DOHH2 (cell line): ENCODE results near the gene C15orf62.

ENCODE experiments used
- H3F3A ChIP-seq: fragments of 200-600 bp; sonication (generic), shearing (Covaris generic); 2 replicates; pipeline ENCODE4 v1.6.0; 2016; ENCODE audit warnings: antibody characterized with exemption, mild to moderate bottlenecking; ENCODE audit not compliant: control insufficient read depth, insufficient read depth
- H3K27ac ChIP-seq: fragments of 200-600 bp; sonication (generic); 2 replicates; pipeline ENCODE4 v1.5.1; 2014; ENCODE audit warnings: low read depth, mild to moderate bottlenecking, low read length, moderate library complexity
- H3K27me3 ChIP-seq: fragments of 200-600 bp; sonication (generic); 2 replicates; pipeline ENCODE4 v1.6.1; 2014; ENCODE audit warnings: mild to moderate bottlenecking, low read length, mixed read lengths; ENCODE audit not compliant: control insufficient read depth
- H3K36me3 ChIP-seq: fragments of 200-600 bp; sonication (generic); 2 replicates; pipeline ENCODE4 v1.6.1; 2014; ENCODE audit warnings: mild to moderate bottlenecking, low read length, moderate library complexity, mixed read lengths; ENCODE audit not compliant: control insufficient read depth
- H3K4me1 ChIP-seq: fragments of 200-600 bp; sonication (generic); 2 replicates; pipeline ENCODE4 v1.6.1; 2014; ENCODE audit warnings: mild to moderate bottlenecking, low read length, mixed read lengths; ENCODE audit not compliant: control insufficient read depth
- H3K4me2 ChIP-seq: fragments of 200-600 bp; sonication (generic); 2 replicates; pipeline ENCODE4 v1.6.0; 2014; ENCODE audit warnings: mild to moderate bottlenecking, low read length, moderate library complexity
- H3K4me3 ChIP-seq: fragments of 200-600 bp; sonication (generic); 2 replicates; pipeline ENCODE4 v1.5.1; 2014; ENCODE audit warnings: mild to moderate bottlenecking, low read length, mixed read lengths
- H3K79me2 ChIP-seq: fragments of 200-600 bp; sonication (generic); 2 replicates; pipeline ENCODE4 v1.6.1; 2014; ENCODE audit warnings: mild to moderate bottlenecking, low read length, mixed read lengths; ENCODE audit not compliant: control insufficient read depth
- H3K9me2 ChIP-seq: fragments of 200-600 bp; sonication (generic); replicated peaks from 2 replicates; pipeline ENCODE4 v1.6.1; 2014; ENCODE audit warnings: mild to moderate bottlenecking, low read length, mixed read lengths; ENCODE audit not compliant: control insufficient read depth
- H3K9me3 ChIP-seq: fragments of 200-600 bp; sonication (generic); 2 replicates; pipeline ENCODE4 v1.6.1; 2014; ENCODE audit warnings: antibody characterized with exemption, low read length, mixed read lengths; ENCODE audit not compliant: control insufficient read depth, insufficient read depth
- H4K20me1 ChIP-seq: fragments of 200-600 bp; sonication (generic); 2 replicates; pipeline ENCODE4 v1.6.0; 2014; ENCODE audit warnings: low read depth, mild to moderate bottlenecking, antibody characterized with exemption, low read length, moderate library complexity; ENCODE audit not compliant: control insufficient read depth, insufficient read depth
- EZH2phosphoT487 ChIP-seq: fragments of 200-600 bp; sonication (generic); IDR thresholded peaks from 2 replicates; pipeline ENCODE4 v1.6.1; 2017; ENCODE audit warnings: borderline replicate concordance, mild to moderate bottlenecking, antibody characterized with exemption, low read length, moderate library complexity, mixed read lengths
- TF ChIP-seq, protein P1 (sequence below): fragments of 200-600 bp; sonication (generic); IDR thresholded peaks from one replicate; pipeline ENCODE4 v1.5.1; 2014; ENCODE audit warnings: antibody characterized with exemption, mild to moderate bottlenecking, low read depth, low read length; ENCODE audit not compliant: poor library complexity, severe bottlenecking

Gene C15orf62

DNA sequence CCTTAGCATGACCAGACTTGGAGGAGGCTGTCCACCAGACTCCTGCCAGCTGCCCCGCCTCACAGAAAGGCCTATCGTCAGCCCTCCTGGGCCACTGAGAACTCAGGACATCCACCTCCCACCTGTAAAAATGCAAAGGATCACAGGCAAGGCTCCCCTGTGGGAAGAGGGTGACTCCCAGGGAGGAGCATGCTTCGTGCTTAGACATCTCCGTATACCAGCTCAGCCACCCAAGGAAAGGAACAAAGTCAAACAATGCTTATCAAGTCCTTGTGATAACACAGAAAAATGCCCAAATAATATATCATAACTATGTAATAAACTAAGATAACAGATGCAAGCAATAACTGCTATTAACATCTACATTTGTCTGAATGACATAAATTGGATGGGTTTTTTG, 18.9 kb upstream of the C15orf62 start:
- H3K36me3 ChIP-seq = peaks cover 71% of the 10 kb centered on the region
- H3K4me1 ChIP-seq = peaks cover 29% of the 10 kb centered on the region
- no peaks in the 10 kb centered on the region for H3K27me3 ChIP-seq

DNA sequence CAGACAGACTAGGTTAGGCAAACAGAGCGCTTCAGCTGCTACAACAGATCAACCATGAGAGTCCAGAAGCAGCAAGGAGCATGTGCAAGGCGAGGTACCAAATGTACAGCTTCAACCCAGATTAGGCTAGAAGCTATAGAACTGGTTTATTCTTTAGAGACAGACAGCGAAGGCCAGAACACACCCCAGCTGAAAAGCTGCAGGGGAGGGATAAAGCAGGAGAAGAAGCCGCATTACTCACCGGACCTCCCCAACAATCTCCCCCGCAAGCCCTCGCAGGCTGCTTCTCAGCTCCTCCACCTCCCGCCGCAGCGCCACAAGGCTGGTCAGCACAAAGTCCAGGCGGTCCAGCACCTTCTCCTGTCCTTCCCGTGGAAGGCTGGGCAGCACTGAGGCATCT, 18.0 kb upstream of the C15orf62 start:
- no peaks in the 10 kb centered on the region for H4K20me1 ChIP-seq
- H3K36me3 ChIP-seq = peaks cover 67% of the 10 kb centered on the region
- peaks cover 3% of the 10 kb centered on the region; the same call in 1 of the 2 replicates for H3F3A ChIP-seq
- no peaks in the 10 kb centered on the region for H3K9me2 ChIP-seq
- H3K4me3 ChIP-seq = no peak overlapping the region
- H3K27ac ChIP-seq = no peak overlapping the region
- H3K9me3 ChIP-seq = no peaks in the 10 kb centered on the region
- peaks cover 54% of the 10 kb centered on the region for H3K79me2 ChIP-seq
- peaks cover 37% of the 10 kb centered on the region for H3K4me1 ChIP-seq
- TF ChIP-seq, protein P1, sequence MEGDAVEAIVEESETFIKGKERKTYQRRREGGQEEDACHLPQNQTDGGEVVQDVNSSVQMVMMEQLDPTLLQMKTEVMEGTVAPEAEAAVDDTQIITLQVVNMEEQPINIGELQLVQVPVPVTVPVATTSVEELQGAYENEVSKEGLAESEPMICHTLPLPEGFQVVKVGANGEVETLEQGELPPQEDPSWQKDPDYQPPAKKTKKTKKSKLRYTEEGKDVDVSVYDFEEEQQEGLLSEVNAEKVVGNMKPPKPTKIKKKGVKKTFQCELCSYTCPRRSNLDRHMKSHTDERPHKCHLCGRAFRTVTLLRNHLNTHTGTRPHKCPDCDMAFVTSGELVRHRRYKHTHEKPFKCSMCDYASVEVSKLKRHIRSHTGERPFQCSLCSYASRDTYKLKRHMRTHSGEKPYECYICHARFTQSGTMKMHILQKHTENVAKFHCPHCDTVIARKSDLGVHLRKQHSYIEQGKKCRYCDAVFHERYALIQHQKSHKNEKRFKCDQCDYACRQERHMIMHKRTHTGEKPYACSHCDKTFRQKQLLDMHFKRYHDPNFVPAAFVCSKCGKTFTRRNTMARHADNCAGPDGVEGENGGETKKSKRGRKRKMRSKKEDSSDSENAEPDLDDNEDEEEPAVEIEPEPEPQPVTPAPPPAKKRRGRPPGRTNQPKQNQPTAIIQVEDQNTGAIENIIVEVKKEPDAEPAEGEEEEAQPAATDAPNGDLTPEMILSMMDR = no peak
- TF ChIP-seq EZH2phosphoT487 = no peak
- no peaks in the 10 kb centered on the region for H3K27me3 ChIP-seq
- H3K4me2 ChIP-seq = no peak overlapping the region; the same call in 1 of the 2 replicates

More for the DNA sequence above, 18.9 kb upstream of the C15orf62 start:
- Histone ChIP-seq H3K9me2 (no peaks in the 10 kb centered on the region), H3K4me2 (no peak overlapping the region), H4K20me1 (no peaks in the 10 kb centered on the region), H3K4me3 (no peak overlapping the region), H3K27ac (no peak overlapping the region), H3K9me3 (no peaks in the 10 kb centered on the region), H3K79me2 (peaks cover 54% of the 10 kb centered on the region), H3F3A (peaks cover 3% of the 10 kb centered on the region; the same call in 1 of the 2 replicates)
- TF ChIP-seq, protein P1 = no peak
- no peak for TF ChIP-seq EZH2phosphoT487

DNA sequence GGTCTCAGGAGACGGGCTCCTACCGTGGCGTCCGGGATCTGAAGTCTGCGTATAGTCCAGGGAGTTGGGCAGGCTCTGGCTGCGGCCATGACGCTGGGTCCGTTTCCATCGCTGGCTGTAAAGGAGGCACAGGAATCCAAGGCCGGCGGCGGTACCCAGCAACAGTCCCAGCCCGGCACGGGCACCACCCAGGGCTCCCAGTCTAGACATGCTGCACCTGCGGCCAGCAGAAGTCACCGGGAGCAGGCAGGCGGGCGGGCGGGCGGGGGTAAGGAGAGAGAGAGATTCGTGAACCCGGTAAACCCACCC, 15.3 kb upstream of the C15orf62 start:
- H3K36me3 ChIP-seq = peaks cover 44% of the 10 kb centered on the region
- H3K27me3 ChIP-seq = no peaks in the 10 kb centered on the region
- no peak overlapping the region for H3K27ac ChIP-seq
- TF ChIP-seq EZH2phosphoT487 = no peak
- TF ChIP-seq, protein P1 = no peak
- H3K9me2 ChIP-seq = no peaks in the 10 kb centered on the region
- peaks cover 50% of the 10 kb centered on the region for H3K79me2 ChIP-seq
- peak overlapping the region; percentile 98 for H3K4me3 ChIP-seq
- H4K20me1 ChIP-seq = no peaks in the 10 kb centered on the region
- peak overlapping the region; percentile 94 for H3K4me2 ChIP-seq
- peaks cover 51% of the 10 kb centered on the region for H3K4me1 ChIP-seq
- peaks cover 7% of the 10 kb centered on the region for H3F3A ChIP-seq
- H3K9me3 ChIP-seq = no peaks in the 10 kb centered on the region
